ENCODE results near the gene TMC3. TPM values are rescaled to one million over a fixed set of nuclear protein-coding genes. Genes with fewer than 3 reads are reported as not detected.

Gene TMC3
- total and polyA plus RNA-seq, 4 donors: 0.02 to 0.13 TPM; not detected in 2

DNA sequence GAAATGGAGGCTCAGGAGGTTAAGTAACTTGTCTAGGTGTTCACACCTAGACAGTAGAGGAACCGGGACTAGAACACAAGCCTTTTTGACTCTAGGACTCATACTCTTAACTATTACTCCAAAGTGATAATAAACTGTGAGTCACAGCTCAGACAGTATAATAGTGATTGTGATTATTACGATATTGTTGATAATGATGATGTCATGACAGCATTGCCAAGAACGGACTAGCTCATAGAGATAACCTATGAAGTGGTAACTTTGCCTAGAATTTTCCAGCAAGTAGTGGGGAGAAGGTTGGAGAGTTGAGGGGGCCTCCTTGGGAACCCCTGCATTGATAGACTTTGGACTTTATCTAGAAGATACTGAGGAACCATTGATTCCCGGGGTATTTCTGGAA, 84.1 kb downstream of the TMC3 start:
- H3K9me3 ChIP-seq (ENCODE audit: control insufficient read depth in 4 of 4, low read length in 3 of 4): no peaks in the 10 kb centered on the region
- H3K4me1 ChIP-seq (ENCODE audit: control insufficient read depth in 4 of 4, insufficient read depth in 4 of 4, low read length in 3 of 4): no peaks in the 10 kb centered on the region
- no peaks in the 10 kb centered on the region for H3K27me3 ChIP-seq (ENCODE audit: control insufficient read depth in 4 of 4, insufficient read depth in 4 of 4, low read length in 3 of 4)
- no peak overlapping the region for H3K9ac ChIP-seq (ENCODE audit: low read depth in 1 of 2, low read length in 2 of 2)
- H3K27ac ChIP-seq (ENCODE audit: low read depth in 1 of 2, low read length in 2 of 2): no peak overlapping the region
- no peak for DNase-seq (ENCODE audit: low spot score)
- H3K4me3 ChIP-seq (ENCODE audit: low read depth in 1 of 3, low read length in 3 of 3): no peak overlapping the region
- H3K36me3 ChIP-seq (ENCODE audit: control insufficient read depth in 4 of 4, insufficient read depth in 3 of 4, low read depth in 1 of 4, low read length in 3 of 4): no peaks in the 10 kb centered on the region
- TF ChIP-seq NR2F2 (IDR thresholded peaks at IDR 0.05) (no peak), TAF1 (conservative IDR thresholded peaks at IDR 0.05) (no peak), HNF4A (conservative IDR thresholded peaks at IDR 0.05) (no peak), RAD21 (IDR thresholded peaks at IDR 0.05) (no peak), SP1 (IDR thresholded peaks at IDR 0.05) (no peak), JUND (IDR thresholded peaks at IDR 0.05) (no peak), FOXA2 (IDR thresholded peaks at IDR 0.05) (no peak), FOXA1 (IDR thresholded peaks at IDR 0.05) (no peak), GABPA (IDR thresholded peaks at IDR 0.05 in 1 of 2, conservative IDR thresholded peaks at IDR 0.05 in 1 of 2) (no peak)
- TF ChIP-seq, protein P1, sequence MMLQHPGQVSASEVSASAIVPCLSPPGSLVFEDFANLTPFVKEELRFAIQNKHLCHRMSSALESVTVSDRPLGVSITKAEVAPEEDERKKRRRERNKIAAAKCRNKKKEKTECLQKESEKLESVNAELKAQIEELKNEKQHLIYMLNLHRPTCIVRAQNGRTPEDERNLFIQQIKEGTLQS (IDR thresholded peaks at IDR 0.05): no peak
- TF ChIP-seq, protein P2, sequence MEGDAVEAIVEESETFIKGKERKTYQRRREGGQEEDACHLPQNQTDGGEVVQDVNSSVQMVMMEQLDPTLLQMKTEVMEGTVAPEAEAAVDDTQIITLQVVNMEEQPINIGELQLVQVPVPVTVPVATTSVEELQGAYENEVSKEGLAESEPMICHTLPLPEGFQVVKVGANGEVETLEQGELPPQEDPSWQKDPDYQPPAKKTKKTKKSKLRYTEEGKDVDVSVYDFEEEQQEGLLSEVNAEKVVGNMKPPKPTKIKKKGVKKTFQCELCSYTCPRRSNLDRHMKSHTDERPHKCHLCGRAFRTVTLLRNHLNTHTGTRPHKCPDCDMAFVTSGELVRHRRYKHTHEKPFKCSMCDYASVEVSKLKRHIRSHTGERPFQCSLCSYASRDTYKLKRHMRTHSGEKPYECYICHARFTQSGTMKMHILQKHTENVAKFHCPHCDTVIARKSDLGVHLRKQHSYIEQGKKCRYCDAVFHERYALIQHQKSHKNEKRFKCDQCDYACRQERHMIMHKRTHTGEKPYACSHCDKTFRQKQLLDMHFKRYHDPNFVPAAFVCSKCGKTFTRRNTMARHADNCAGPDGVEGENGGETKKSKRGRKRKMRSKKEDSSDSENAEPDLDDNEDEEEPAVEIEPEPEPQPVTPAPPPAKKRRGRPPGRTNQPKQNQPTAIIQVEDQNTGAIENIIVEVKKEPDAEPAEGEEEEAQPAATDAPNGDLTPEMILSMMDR (IDR thresholded peaks at IDR 0.05; ENCODE audit: low read depth, low read length, missing input control): no peak
- WGBS: 94% methylated on average over 4 of the region's 4 CpGs

DNA sequence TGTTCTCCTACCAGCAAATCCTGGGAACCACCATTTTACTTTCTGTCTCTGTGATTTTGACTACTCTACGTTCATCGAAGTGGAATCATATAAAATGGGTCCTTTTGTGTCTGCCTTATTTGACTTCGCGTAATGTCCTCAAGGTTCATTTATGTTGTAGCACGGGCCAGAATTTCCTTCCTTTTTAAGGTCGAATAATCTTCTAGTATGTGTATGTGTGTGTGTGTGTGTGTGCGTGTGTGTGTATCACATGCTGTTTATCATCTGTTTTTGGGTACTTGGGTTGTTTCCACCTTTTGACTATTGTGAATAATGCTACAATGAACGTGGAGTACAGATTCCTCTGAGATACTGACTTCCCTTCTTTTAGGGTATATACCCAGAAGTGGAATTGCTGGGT, 85.4 kb downstream of the TMC3 start:
- H3K27me3 ChIP-seq (ENCODE audit: control insufficient read depth in 4 of 4, insufficient read depth in 4 of 4, low read length in 3 of 4): no peaks in the 10 kb centered on the region
- no peak overlapping the region for H3K9ac ChIP-seq (ENCODE audit: low read depth in 1 of 2, low read length in 2 of 2)
- no peak for TF ChIP-seq HNF4G (IDR thresholded peaks at IDR 0.05)
- TF ChIP-seq RXRA (IDR thresholded peaks at IDR 0.05): no peak
- TF ChIP-seq, protein P2 (IDR thresholded peaks at IDR 0.05; ENCODE audit: low read depth, low read length, missing input control): no peak
- TF ChIP-seq, protein P1 (IDR thresholded peaks at IDR 0.05): no peak
- TF ChIP-seq GABPA (IDR thresholded peaks at IDR 0.05 in 1 of 2, conservative IDR thresholded peaks at IDR 0.05 in 1 of 2): no peak
- TF ChIP-seq, protein P3, sequence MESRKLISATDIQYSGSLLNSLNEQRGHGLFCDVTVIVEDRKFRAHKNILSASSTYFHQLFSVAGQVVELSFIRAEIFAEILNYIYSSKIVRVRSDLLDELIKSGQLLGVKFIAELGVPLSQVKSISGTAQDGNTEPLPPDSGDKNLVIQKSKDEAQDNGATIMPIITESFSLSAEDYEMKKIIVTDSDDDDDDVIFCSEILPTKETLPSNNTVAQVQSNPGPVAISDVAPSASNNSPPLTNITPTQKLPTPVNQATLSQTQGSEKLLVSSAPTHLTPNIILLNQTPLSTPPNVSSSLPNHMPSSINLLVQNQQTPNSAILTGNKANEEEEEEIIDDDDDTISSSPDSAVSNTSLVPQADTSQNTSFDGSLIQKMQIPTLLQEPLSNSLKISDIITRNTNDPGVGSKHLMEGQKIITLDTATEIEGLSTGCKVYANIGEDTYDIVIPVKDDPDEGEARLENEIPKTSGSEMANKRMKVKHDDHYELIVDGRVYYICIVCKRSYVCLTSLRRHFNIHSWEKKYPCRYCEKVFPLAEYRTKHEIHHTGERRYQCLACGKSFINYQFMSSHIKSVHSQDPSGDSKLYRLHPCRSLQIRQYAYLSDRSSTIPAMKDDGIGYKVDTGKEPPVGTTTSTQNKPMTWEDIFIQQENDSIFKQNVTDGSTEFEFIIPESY (IDR thresholded peaks at IDR 0.05): no peak
- TF ChIP-seq EGR1 (IDR thresholded peaks at IDR 0.05; ENCODE audit: low read depth in 2 of 2): no peak
- TF ChIP-seq YY1 (IDR thresholded peaks at IDR 0.05): no peak
- no peak for TF ChIP-seq HNF4A (conservative IDR thresholded peaks at IDR 0.05)
- TF ChIP-seq, protein P4, sequence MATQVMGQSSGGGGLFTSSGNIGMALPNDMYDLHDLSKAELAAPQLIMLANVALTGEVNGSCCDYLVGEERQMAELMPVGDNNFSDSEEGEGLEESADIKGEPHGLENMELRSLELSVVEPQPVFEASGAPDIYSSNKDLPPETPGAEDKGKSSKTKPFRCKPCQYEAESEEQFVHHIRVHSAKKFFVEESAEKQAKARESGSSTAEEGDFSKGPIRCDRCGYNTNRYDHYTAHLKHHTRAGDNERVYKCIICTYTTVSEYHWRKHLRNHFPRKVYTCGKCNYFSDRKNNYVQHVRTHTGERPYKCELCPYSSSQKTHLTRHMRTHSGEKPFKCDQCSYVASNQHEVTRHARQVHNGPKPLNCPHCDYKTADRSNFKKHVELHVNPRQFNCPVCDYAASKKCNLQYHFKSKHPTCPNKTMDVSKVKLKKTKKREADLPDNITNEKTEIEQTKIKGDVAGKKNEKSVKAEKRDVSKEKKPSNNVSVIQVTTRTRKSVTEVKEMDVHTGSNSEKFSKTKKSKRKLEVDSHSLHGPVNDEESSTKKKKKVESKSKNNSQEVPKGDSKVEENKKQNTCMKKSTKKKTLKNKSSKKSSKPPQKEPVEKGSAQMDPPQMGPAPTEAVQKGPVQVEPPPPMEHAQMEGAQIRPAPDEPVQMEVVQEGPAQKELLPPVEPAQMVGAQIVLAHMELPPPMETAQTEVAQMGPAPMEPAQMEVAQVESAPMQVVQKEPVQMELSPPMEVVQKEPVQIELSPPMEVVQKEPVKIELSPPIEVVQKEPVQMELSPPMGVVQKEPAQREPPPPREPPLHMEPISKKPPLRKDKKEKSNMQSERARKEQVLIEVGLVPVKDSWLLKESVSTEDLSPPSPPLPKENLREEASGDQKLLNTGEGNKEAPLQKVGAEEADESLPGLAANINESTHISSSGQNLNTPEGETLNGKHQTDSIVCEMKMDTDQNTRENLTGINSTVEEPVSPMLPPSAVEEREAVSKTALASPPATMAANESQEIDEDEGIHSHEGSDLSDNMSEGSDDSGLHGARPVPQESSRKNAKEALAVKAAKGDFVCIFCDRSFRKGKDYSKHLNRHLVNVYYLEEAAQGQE (IDR thresholded peaks at IDR 0.05): no peak
- no peak for TF ChIP-seq TAF1 (conservative IDR thresholded peaks at IDR 0.05)
- TF ChIP-seq FOXA2 (IDR thresholded peaks at IDR 0.05): no peak
- TF ChIP-seq RAD21 (IDR thresholded peaks at IDR 0.05): no peak
- no peak for TF ChIP-seq JUND (IDR thresholded peaks at IDR 0.05)
- 87% methylated on average over 8 of the region's 8 CpGs for WGBS
- no peak overlapping the region for H3K4me3 ChIP-seq (ENCODE audit: low read depth in 1 of 3, low read length in 3 of 3)
- no peaks in the 10 kb centered on the region for H3K9me3 ChIP-seq (ENCODE audit: control insufficient read depth in 4 of 4, low read length in 3 of 4)
- no peaks in the 10 kb centered on the region for H3K4me1 ChIP-seq (ENCODE audit: control insufficient read depth in 4 of 4, insufficient read depth in 4 of 4, low read length in 3 of 4)
- no peaks in the 10 kb centered on the region for H3K36me3 ChIP-seq (ENCODE audit: control insufficient read depth in 4 of 4, insufficient read depth in 3 of 4, low read depth in 1 of 4, low read length in 3 of 4)
- DNase-seq (ENCODE audit: low spot score): no peak
- no peak overlapping the region for H3K27ac ChIP-seq (ENCODE audit: low read depth in 1 of 2, low read length in 2 of 2)
